GM18517 (cell line): ENCODE measurements around the gene DGKQ.

ENCODE experiments used
- ATAC-seq: cut with Tn5 transposase; IDR thresholded peaks from one replicate; pipeline ENCODE4 v1.9.1; 2021; ENCODE audit warnings: mild to moderate bottlenecking, moderate library complexity; ENCODE audit not compliant: unreplicated experiment

DGKQ gene

DNA sequence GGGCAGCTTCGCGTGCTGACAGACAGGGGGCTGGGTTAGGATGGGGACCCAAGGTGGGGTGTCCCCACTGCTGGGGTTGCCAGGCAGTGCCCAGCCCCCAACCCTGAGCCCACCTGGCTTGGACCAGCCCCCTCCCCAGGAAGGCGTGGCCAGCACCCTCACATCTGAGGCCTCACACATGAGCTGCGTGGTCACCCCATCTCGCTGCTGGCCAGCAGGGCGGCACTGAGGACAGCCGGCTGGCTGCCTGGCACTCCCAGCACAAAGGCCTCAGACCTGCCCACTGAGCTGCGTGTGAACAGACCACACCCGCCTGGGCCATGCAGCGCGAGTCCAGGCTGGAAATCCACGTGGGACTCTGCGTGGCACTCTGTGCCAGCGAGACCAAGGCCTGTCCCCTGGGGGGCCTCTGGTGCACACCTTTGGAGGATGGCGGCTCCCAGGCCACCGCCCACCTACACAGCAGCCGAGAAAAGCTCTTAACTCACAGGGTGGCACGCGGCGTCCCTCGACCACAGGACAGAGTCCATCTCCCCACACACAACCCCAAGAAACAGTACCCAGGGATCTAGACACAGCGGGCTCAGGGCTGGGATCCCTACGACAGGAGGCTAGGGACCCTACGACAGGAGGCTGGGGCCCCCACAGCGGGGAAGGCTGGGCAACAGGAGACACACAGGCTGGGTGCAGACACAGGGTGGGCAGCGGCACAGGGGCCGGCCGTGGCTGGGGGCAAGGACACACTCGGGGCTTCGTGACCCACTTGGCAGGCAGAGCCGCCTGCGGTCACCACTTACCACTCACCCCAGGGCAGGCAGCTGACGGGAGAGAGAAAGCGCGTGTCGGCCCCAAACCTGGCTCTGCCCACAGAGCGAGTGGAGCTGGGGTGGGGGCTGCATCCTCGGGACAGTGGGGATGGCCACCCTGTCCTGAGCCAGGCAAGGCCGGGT, 9.8 kb downstream of the DGKQ start:
- no peak for ATAC-seq

DNA sequence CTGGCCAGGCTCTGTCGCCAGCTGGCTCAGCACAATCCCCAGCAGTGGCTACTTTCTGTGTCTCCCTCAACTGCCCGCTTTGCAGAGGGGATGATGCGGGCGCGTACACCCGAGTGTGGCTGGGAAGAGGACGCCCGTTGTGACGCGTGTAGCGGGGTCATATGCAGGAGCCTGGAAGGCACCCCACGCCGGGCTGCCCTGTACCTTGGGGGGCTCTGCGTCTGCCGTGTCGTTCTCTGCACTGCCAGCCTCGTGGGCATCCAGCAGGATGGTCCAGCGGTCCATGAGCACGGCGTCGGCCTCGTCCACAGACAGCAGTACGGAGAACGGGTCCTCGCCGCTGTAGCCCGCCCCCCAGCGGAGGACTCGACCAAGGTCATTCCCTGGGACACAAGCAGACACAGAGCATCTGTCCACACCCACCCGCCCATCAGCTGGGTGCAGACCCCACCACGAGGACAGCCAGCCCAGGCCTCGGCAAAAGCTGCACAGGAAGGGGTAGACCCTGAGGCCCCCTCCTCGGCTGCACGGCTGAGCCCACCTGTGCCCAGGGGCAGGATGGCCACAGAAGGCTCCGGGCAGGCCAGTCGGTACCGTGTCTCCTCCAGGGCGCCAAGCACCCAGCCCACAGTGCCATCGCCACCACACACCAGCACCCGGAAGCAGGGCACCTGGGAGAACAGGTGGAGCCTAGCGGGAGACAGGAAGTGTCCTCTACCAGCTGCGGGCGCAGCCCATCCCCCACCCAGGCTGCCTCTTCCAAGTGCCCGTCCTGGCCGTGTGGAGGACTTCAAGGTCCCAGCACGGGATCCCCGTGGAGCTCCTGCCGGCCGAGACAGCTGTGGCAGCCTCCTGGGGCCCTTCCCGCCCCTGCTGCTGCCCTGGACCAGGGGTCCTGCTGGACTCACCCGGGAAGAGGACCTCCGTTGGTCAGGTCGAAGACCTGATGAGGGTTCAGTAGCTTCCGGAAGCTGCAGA, 10.8 kb downstream of the DGKQ start:
- no peak for ATAC-seq

DNA sequence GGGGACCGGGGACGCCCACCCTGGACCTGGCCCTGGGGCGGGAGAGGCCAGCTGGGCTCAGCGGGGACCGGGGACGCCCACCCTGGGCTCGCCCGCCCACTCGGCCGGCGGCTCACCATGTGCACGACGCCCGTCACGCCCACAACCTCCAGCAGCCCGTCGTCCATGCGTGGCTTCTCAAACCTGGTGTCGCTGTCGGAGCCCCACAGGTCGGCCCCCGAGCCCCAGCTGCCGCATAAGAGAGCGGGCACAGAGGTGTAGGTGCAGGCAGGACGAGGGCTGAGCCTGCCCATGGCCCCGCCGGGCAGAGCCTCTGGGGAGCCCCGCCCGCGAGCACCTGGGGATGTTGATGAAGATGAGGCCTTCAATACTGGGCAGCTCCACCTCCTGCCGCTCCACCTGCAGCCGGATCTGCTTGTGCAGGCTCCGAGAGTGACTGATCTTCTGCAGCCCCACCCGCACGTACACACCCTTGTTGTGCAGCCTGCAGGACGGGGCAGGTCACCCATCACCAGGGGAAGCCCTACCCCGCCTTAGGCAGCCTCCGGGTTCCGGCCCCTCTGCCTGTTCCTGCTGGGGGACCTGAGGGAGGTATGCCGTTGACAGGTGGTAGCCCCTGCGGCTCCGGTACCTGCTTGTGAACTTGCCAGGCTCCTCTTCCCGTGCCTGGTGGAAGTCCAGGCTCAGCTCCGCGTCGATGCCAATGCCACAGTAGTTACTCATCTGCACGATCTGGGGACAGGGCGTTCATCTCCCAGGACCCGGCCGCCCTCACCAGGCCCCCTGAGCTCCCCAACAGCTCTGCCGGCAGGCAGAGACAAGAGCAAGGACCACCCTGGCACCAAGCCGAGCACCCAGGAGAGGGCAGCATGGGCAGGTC, 11.8 kb downstream of the DGKQ start:
- ATAC-seq, result no peak

DNA sequence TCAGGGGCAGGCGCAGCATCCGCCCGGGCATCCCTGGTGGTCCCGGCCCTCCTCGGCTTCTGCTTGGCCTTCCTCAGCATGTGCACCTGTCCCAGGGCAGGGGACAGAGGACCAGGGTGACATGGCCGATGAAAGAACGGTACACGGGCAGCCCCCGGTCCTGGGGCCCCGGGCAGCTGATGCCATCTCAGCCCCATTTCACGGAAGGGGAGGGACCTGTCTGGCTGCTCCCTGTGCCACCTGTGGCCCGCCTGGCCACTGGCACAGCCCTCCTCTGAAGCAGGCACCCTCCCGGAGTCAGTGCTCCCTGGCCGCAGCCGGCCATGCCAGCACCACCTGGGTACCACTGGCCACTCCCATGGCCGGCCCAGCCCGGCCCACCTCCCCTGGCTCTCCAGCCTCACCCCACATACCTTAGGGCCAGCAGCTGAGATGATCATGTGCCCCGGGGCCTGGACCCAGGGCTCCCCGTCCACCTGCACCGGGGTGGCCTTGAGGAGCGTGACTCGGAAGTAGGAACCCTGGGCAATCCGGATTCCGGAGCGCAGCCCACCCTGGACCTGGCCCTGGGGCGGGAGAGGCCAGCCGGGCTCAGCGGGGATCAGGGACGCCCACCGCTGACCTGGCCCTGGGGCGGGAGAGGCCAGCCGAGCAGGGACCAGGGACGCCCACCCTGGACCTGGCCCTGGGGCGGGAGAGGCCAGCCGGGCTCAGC, 12.6 kb downstream of the DGKQ start:
- no peak for ATAC-seq

DNA sequence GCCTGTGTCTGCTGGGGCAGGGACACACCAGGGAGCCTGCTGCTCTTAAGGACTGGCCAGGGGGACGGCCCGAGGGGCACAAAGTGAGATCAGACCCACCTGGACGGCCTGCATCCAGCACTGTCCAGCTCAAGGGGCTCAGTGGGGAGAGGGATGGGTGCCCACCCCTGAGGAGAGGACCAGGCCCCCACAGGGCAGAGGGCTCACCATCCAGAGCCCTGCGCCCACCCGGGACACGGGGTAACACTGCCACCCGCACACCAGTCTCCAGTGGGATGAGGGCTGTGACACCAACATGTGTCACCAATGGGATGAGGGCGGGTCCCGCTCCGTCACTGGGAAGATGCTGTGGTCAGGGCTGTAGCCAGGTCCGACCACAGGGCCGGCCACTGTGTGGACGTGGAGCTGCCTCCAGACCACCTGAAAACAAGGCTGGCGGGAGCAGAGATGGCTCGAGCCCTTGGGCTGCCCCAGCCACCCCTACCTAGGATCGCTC, 13.2 kb downstream of the DGKQ start:
- ATAC-seq, result no peak

DNA sequence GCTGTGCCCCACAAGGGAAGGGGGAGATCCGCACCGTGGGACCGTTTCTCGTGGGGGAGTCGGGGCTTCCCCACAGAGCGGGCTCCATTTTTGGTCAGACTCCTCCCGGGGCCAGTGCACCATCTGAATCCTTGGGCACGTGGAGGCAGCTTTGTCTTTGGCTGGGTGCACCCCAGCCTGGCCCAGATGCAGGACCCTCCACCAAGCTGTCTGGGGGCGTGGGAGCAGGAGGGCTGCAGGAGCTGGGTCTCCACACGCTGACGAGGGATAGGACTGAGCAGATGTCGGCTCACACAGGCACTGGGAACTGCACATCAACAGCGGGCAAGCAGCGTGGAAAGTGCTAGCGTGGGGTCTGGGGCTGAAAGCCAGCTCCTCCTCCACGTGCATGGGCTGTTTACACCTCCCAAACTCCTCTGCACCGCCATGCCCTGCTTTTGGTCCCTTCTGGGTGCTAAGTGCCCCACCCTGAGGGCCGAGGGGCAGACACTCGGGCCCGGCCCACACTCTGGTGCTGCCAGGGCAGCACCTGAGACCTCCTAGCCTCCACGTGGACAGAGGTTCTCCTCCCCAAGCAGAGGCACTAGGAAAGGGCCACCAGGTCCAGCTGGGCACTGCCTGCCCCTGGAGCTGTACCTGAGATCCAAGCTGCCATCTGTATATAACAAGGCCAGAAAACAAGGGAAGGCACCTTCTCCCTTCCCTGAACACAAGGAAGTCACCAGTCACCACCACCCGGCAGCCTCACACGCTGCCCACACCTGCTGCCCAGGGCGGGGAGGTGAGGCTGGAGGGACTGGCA, 13.8 kb downstream of the DGKQ start:
- no peak for ATAC-seq

DNA sequence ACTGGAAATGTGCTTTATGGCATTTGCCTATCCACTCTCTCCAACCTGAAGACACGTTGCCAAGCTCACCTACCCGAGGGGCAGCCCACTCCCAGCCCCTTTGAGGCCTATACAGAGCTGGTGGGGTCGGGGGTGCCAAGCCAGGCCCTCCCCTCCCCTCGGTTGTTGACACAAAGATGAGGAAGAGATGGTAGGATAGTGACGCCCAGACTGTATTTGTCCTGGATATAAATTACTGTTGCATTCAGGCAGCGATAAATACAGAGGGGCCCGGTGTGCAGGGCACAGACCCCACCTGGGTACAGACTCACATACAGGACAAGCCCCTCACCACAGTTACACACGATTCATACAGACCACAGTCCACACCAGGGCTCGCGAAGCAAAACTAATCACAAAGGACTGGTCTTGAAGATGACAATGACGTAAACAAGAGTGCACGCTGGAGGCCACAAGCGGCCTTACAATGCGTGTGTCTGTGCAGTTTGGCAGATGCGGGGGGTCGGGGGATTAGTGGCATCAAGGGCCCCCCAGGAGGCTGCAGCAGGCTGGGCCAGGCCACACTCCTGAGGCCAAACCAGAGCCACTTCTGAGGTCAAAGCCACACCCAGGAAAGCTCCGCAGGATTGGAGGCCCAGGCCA, 14.6 kb downstream of the DGKQ start:
- ATAC-seq, result no peak

DNA sequence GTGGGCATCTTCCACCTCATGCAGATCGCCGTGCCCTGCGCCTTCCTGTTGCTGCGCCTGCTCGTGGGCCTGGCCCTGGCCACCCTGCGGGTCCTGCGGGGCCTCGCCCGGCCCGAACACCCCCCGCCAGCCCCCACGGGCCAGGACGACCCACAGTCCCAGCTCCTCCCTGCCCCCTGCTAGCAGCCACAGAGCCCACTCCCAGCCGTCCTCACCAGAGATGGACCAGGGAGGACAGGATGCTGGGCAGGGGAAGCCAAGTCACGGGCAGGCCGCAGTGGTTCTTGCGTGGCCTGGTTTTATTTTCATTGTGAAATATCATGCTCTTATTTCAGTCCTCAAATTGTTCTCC, 15.1 kb downstream of the DGKQ start:
- ATAC-seq, result no peak

DNA sequence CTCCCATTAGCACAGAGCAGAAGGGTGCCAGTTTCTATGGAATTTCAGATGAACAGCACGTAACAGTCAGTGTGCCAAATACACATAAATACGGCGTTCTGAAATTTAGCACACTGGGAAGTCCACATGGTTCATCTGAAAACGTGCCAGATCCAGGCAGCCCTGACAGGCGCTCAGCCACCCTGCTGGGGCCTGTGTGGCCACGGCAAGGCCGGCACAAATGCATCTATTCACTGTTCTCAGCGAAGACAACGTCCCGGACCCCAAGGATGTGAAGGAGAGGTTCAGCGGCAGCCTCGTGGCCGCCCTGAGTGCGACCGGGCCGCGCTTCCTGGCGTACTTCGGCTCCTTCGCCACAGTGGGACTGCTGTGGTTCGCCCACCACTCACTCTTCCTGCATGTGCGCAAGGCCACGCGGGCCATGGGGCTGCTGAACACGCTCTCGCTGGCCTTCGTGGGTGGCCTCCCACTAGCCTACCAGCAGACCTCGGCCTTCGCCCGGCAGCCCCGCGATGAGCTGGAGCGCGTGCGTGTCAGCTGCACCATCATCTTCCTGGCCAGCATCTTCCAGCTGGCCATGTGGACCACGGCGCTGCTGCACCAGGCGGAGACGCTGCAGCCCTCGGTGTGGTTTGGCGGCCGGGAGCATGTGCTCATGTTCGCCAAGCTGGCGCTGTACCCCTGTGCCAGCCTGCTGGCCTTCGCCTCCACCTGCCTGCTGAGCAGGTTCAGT, 15.6 kb downstream of the DGKQ start:
- no peak for ATAC-seq

DNA sequence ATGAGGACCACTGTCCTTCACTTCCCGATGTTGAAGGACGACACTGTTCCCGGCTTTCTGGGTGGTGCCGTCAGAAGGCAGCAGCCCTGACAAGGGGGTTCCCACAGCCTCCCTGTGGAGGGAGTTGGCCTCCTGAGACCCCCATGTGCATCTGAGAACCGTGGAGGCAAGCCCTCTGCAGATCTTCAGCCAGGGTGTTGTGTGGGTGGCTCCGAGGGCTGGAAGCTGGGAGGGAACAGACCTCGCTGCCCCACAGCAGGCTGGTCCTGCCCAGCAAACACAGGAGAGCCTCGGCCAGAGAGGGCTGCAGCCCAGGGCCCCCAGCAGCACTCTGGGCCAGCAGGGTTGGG, 16.2 kb downstream of the DGKQ start:
- no peak for ATAC-seq

DNA sequence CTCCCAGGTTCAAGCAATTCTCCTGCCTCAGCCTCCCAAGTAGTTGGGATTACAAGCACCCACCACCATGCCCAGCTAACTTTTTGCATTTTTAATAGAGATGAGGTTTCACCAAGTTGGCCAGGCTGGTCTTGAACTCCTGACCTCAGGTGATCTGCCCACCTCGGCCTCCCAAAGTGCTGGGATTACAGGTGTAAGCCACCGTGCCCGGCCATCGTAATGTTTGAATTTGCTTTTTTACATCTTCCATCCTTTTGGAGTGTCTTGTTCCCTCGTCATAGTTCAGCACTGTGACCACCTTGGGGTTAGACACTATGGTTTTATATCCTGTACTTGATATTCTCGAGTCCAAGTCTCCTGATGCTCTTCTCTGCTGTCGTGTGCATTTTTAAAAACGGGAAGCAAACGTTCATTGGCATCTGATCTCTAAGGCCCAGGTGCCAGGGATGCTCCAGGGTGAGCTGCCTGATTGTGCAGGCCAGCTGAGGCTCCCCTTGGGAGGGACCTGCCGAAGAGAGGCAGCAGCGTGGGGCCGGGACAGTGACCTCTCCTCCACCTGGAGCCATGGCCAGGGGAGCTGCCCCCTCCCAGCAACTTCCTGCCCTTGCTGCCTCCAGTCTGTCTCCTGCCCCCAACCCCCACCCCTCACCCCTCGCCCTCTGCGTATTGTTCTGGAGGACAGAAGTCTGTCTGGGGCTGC, 16.7 kb downstream of the DGKQ start:
- ATAC-seq, result no peak

DNA sequence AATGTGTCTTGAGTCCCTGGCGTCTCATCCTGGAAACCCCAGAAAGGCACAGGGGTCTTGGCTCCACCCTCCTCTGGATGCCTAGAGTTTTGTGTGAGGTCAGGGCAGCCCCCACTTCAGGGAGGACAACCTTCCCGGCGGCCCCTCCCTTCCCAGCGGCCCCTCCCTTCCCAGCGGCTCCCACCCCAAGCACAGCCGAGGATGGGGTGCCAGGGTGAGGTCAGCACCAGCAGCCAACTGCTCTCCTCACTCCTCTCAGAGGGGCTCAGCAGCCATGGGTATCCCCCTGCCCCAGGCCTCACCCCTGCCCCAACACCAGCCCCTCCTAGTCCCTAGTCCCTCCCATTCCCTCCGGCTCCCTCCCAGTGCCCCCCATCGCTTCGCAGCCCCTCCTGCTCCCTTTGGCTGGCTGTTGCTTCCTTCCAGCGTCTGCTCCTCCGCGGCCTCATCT, 17.4 kb downstream of the DGKQ start:
- ATAC-seq, result no peak

DNA sequence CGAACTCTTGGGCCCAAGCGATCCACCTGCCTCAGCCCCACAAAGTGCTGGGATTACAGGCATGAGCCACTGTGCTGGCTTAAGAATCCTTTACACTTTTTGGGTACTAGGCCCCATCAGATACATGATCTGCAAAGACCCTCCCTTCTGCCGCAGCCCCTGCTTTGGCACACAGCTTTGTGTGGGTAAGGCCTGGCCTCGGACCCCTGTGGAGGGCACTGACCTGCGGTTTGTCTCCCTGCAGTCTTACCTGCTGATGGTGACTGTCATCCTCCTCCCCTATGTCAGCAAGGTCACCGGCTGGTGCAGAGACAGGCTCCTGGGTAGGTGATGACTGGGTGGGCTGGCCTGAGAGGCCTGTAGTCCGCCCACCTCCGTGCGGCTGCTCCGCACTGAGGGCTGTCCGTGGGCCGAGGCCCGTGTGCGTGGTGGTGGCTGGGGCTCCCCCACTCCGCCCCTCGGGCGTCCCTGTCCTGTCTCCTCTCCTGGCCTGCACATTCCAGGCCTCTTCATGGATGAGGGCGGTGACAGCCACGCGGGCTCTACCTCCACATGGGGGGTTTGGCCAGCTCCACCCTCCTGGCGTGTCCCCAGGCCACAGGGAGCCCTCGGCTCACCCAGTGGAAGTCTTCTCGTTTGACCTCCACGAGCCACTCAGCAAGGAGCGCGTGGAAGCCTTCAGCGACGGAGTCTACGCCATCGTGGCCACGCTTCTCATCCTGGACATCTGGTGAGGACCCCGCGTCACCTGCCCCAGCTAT, 18.0 kb downstream of the DGKQ start:
- ATAC-seq, result no peak

DNA sequence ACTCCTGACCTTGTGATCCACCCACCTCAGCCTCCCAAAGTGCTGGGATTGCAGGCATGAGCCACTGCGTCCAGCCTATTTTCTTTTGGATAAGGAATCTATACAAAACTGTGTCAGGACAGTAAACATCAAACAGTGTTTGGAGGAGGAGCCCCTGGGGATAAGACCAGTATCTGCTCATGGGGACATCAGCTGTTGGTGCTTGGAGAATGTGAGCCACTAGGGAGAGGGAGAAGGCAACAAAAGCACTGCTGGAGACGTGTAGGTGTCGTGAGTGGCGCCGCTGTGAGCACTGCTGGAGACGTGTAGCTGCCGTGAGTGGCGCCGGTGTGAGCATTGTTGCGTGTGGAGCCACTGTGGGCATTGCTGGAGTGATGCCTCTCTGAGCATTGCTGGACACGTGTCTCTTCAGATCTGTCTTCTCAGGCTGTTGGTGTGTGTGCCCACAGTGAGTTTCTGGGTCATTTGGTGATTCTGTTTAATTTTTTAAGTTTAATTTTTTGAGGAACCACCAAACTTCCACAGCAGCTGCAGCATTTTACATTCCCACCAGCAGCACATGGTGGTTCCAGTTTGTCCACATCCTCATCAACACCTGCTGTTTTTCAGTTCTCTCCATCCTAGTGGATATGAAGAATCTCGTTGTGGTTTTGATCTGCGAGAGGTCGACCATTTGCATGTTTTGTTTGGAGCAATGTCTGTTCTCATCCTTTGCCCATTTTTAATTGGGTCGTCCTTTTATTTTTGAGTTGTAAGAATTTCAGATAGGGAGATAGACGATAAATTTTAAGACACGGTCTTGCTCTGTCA, 19.0 kb downstream of the DGKQ start:
- no peak for ATAC-seq

DNA sequence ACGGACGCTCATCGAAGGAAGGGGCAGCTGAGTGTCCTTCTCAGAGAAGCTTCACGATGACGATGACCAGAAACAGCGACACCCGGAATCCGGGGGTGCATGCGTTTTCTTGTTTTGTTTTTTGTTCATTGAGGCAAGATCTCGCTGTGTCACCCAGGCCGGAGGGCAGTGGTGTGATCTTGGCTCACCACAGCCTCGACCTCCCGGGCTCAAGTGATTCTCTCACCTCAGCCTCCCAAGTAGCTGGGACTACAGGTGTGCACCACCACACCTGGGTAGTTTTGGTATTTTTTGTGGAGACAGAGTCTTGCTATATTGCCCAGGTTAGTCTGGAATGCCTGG, 19.8 kb downstream of the DGKQ start:
- ATAC-seq, result no peak
